ENCODE data around the gene HORMAD2.

The HORMAD2 gene

GRCh38 chr22:30079952-30080533, at the start of gene HORMAD2:
Gene HORMAD2, plus strand, starts transcription at chr22:30080464. Its CDS starts 13,489 bp downstream, at chr22:30093953.
- in situ Hi-C loops (cut with MboI; ENCODE audit: low sequenced_read_pairs) = no loop called here

GRCh38 chr22:30031328-30031727, 48.9 kb upstream of the HORMAD2 start:
- in situ Hi-C loops (cut with MboI; ENCODE audit: low sequenced_read_pairs) = no loop called here

GRCh38 chr22:30031764-30032455, 48.4 kb upstream of the HORMAD2 start:
- in situ Hi-C loops (cut with MboI; ENCODE audit: low sequenced_read_pairs) = no loop called here

GRCh38 chr22:30033137-30033536, 47.1 kb upstream of the HORMAD2 start:
- in situ Hi-C loops (cut with MboI; ENCODE audit: low sequenced_read_pairs) = no loop called here

GRCh38 chr22:30033901-30034300, 46.4 kb upstream of the HORMAD2 start:
- in situ Hi-C loops (cut with MboI; ENCODE audit: low sequenced_read_pairs) = no loop called here

- in situ Hi-C loops (cut with MboI; ENCODE audit: low sequenced_read_pairs) = no loop called here
These were observed 43.6 kb upstream of the HORMAD2 start for GRCh38 chr22:30036656-30037055.

- in situ Hi-C loops (cut with MboI; ENCODE audit: low sequenced_read_pairs) = no loop called here
These were observed 42.0 kb upstream of the HORMAD2 start for GRCh38 chr22:30038219-30038618.

- in situ Hi-C loops (cut with MboI; ENCODE audit: low sequenced_read_pairs) = no loop called here
These were observed 39.6 kb upstream of the HORMAD2 start for GRCh38 chr22:30040499-30041260.

GRCh38 chr22:30041475-30041874, 38.8 kb upstream of the HORMAD2 start:
- in situ Hi-C loops (cut with MboI; ENCODE audit: low sequenced_read_pairs) = no loop called here

- in situ Hi-C loops (cut with MboI; ENCODE audit: low sequenced_read_pairs) = no loop called here
These were observed 38.4 kb upstream of the HORMAD2 start for GRCh38 chr22:30041881-30042280.

GRCh38 chr22:30043161-30043560, 37.1 kb upstream of the HORMAD2 start:
- in situ Hi-C loops (cut with MboI; ENCODE audit: low sequenced_read_pairs) = no loop called here

- in situ Hi-C loops (cut with MboI; ENCODE audit: low sequenced_read_pairs) = no loop called here
These were observed 35.9 kb upstream of the HORMAD2 start for GRCh38 chr22:30044369-30044768.

- in situ Hi-C loops (cut with MboI; ENCODE audit: low sequenced_read_pairs) = no loop called here
These were observed 35.3 kb upstream of the HORMAD2 start for GRCh38 chr22:30044881-30045493.

GRCh38 chr22:30045494-30045887, 34.8 kb upstream of the HORMAD2 start:
- in situ Hi-C loops (cut with MboI; ENCODE audit: low sequenced_read_pairs) = no loop called here

- in situ Hi-C loops (cut with MboI; ENCODE audit: low sequenced_read_pairs) = no loop called here
These were observed 34.2 kb upstream of the HORMAD2 start for GRCh38 chr22:30045901-30046715.

GRCh38 chr22:30046716-30047363, 33.4 kb upstream of the HORMAD2 start:
- in situ Hi-C loops (cut with MboI; ENCODE audit: low sequenced_read_pairs) = no loop called here

- in situ Hi-C loops (cut with MboI; ENCODE audit: low sequenced_read_pairs) = no loop called here
These were observed 32.9 kb upstream of the HORMAD2 start for GRCh38 chr22:30047364-30047738.

GRCh38 chr22:30048681-30049080, 31.6 kb upstream of the HORMAD2 start:
- in situ Hi-C loops (cut with MboI; ENCODE audit: low sequenced_read_pairs) = no loop called here

GRCh38 chr22:30054067-30054763, 26.0 kb upstream of the HORMAD2 start:
- in situ Hi-C loops (cut with MboI; ENCODE audit: low sequenced_read_pairs) = no loop called here

- in situ Hi-C loops (cut with MboI; ENCODE audit: low sequenced_read_pairs) = no loop called here
These were observed 25.5 kb upstream of the HORMAD2 start for GRCh38 chr22:30054764-30055069.

All from HL-60/S4 treated with retinoic acid at 250 ng/mL for 4 days and 3 days (cell line).